K562 (cell line): ENCODE results near the gene MKLN1.

Experiments used
- GATAD2A ChIP-seq: fragments of 450-650 bp; IDR thresholded peaks from 2 replicates; pipeline ENCODE4 v1.6.1; 2017
- HDAC3 ChIP-seq: fragments of 450-650 bp; IDR thresholded peaks from 2 replicates; pipeline ENCODE4 v1.6.1; 2018; ENCODE audit warnings: borderline replicate concordance, mild to moderate bottlenecking, moderate library complexity; ENCODE audit not compliant: partially characterized antibody
- JUNB ChIP-seq: fragments of 450-650 bp; formaldehyde crosslinking; conservative IDR thresholded peaks from 2 replicates; pipeline ENCODE4 v1.4.0; 2020; ENCODE audit warnings: mild to moderate bottlenecking
- MAFK ChIP-seq: IDR thresholded peaks from 2 replicates; pipeline ENCODE4 v1.6.1; 2011; ENCODE audit warnings: low read length, improper control_type of control experiment
- NUFIP1 ChIP-seq: fragments of 450-650 bp; IDR thresholded peaks from 2 replicates; pipeline ENCODE4 v1.6.1; 2018; ENCODE audit not compliant: partially characterized antibody
- ZKSCAN1 ChIP-seq: fragments of 150-350 bp; IDR thresholded peaks from 2 replicates; pipeline ENCODE4 v1.6.1; 2016; ENCODE audit warnings: low read depth, low read length
- ZNF263 ChIP-seq: sonication (generic); formaldehyde crosslinking; IDR thresholded peaks from 2 replicates; pipeline ENCODE4 v1.8.0; 2022; ENCODE audit warnings: mild to moderate bottlenecking, missing genetic modification reagents, borderline replicate concordance
- TF ChIP-seq, protein P1 (sequence below): fragments of 250-450 bp; sonication (Bioruptor Pico); IDR thresholded peaks from 2 replicates; pipeline ENCODE4 v1.5.0; 2020; ENCODE audit warnings: mild to moderate bottlenecking, borderline replicate concordance
- TF ChIP-seq, protein P2 (sequence below): sonication (generic); formaldehyde crosslinking; IDR thresholded peaks from 2 replicates; pipeline ENCODE4 v1.9.0; 2022; ENCODE audit warnings: mild to moderate bottlenecking, missing genetic modification reagents
- TF ChIP-seq, protein P3 (sequence below): IDR thresholded peaks from 2 replicates; pipeline ENCODE4 v1.6.1; 2016; ENCODE audit warnings: missing genetic modification characterization, missing compliant biosample characterization
- TF ChIP-seq, protein P4 (sequence below): sonication (generic); formaldehyde crosslinking; IDR thresholded peaks from 2 replicates; pipeline ENCODE4 v1.8.0; 2022; ENCODE audit warnings: mild to moderate bottlenecking, missing genetic modification reagents

DNA sequence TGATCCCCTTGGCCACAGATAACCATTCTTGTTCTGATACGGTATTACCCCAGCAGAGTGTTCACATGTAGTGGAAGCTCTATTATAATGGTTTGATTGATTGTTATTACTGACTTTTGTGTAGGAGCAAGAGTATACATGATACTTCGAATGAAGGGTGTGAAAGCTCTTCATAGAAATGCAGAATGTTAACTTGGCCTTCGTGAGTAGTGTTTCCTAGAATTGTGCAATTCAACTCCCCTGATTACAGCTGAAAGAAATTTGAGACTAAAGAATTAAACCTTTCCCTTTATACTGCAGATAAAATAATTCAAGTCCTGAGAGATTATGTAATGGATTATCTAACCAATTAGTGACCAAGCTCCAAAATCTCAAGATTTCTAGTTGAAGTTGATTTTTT lies 38.2 kb downstream of the MKLN1 start:
- TF ChIP-seq ZNF263 (CRISPR knock-in tag) (no peak), ZKSCAN1 (no peak), MAFK (no peak), NUFIP1 (no peak), GATAD2A (no peak), JUNB (no peak), HDAC3 (no peak)
- TF ChIP-seq, protein P1, sequence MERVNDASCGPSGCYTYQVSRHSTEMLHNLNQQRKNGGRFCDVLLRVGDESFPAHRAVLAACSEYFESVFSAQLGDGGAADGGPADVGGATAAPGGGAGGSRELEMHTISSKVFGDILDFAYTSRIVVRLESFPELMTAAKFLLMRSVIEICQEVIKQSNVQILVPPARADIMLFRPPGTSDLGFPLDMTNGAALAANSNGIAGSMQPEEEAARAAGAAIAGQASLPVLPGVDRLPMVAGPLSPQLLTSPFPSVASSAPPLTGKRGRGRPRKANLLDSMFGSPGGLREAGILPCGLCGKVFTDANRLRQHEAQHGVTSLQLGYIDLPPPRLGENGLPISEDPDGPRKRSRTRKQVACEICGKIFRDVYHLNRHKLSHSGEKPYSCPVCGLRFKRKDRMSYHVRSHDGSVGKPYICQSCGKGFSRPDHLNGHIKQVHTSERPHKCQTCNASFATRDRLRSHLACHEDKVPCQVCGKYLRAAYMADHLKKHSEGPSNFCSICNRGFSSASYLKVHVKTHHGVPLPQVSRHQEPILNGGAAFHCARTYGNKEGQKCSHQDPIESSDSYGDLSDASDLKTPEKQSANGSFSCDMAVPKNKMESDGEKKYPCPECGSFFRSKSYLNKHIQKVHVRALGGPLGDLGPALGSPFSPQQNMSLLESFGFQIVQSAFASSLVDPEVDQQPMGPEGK (CRISPR knock-in tag) = no peak
- TF ChIP-seq, protein P2, sequence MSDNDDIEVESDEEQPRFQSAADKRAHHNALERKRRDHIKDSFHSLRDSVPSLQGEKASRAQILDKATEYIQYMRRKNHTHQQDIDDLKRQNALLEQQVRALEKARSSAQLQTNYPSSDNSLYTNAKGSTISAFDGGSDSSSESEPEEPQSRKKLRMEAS (CRISPR knock-in tag) = no peak
- TF ChIP-seq, protein P3, sequence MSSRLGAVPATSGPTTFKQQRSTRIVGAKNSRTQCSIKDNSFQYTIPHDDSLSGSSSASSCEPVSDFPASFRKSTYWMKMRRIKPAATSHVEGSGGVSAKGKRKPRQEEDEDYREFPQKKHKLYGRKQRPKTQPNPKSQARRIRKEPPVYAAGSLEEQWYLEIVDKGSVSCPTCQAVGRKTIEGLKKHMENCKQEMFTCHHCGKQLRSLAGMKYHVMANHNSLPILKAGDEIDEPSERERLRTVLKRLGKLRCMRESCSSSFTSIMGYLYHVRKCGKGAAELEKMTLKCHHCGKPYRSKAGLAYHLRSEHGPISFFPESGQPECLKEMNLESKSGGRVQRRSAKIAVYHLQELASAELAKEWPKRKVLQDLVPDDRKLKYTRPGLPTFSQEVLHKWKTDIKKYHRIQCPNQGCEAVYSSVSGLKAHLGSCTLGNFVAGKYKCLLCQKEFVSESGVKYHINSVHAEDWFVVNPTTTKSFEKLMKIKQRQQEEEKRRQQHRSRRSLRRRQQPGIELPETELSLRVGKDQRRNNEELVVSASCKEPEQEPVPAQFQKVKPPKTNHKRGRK = no peak
- TF ChIP-seq, protein P4, sequence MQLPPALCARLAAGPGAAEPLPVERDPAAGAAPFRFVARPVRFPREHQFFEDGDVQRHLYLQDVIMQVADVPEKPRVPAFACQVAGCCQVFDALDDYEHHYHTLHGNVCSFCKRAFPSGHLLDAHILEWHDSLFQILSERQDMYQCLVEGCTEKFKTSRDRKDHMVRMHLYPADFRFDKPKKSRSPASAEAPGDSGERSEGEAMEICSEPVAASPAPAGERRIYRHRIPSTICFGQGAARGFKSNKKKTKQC (CRISPR knock-in tag) = no peak
